Measurements from ENCODE around the gene CXCR3.

The CXCR3 gene

GRCh38 chrX:71634366-71634765, 16.1 kb upstream of the CXCR3 start:
- TF ChIP-seq CEBPB (IDR thresholded peaks at IDR 0.05) (no peak), CREB1 (IDR thresholded peaks at IDR 0.05; ENCODE audit: low read depth) (no peak), NFIC (IDR thresholded peaks at IDR 0.05) (no peak), MAX (IDR thresholded peaks at IDR 0.05) (no peak), EGR1 (IDR thresholded peaks at IDR 0.05) (no peak), YY1 (IDR thresholded peaks at IDR 0.05; ENCODE audit: low read depth) (no peak), REST (IDR thresholded peaks at IDR 0.05; ENCODE audit: low read depth) (no peak), RAD21 (IDR thresholded peaks at IDR 0.05; ENCODE audit: low read depth) (no peak)

- no peak for TF ChIP-seq MAX (IDR thresholded peaks at IDR 0.05)
- TF ChIP-seq CREB1 (IDR thresholded peaks at IDR 0.05; ENCODE audit: low read depth): no peak
- no peak for TF ChIP-seq FOXM1 (IDR thresholded peaks at IDR 0.05; ENCODE audit: borderline replicate concordance, low read depth)
- no peak for TF ChIP-seq ZBTB7A (IDR thresholded peaks at IDR 0.05; ENCODE audit: low read depth)
- TF ChIP-seq NFIC (IDR thresholded peaks at IDR 0.05): no peak
- TF ChIP-seq RAD21 (IDR thresholded peaks at IDR 0.05; ENCODE audit: low read depth): no peak
- no peak for TF ChIP-seq YY1 (IDR thresholded peaks at IDR 0.05; ENCODE audit: low read depth)
- TF ChIP-seq USF1 (IDR thresholded peaks at IDR 0.05): no peak
- no peak for TF ChIP-seq EGR1 (IDR thresholded peaks at IDR 0.05)
- no peak for TF ChIP-seq REST (IDR thresholded peaks at IDR 0.05; ENCODE audit: low read depth)
Observed at GRCh38 chrX:71632923-71633657, 14.8 kb upstream of the CXCR3 start.

- TF ChIP-seq USF1 (IDR thresholded peaks at IDR 0.05): no peak
- TF ChIP-seq NFIC (IDR thresholded peaks at IDR 0.05): no peak
- no peak for TF ChIP-seq TAF1 (IDR thresholded peaks at IDR 0.05; ENCODE audit: low read depth)
- no peak for TF ChIP-seq CEBPB (IDR thresholded peaks at IDR 0.05)
- no peak for TF ChIP-seq ZBTB7A (IDR thresholded peaks at IDR 0.05; ENCODE audit: low read depth)
- no peak for TF ChIP-seq TCF12 (IDR thresholded peaks at IDR 0.05; ENCODE audit: low read depth)
- TF ChIP-seq EP300 (IDR thresholded peaks at IDR 0.05; ENCODE audit: borderline replicate concordance): no peak
- no peak for TF ChIP-seq FOXM1 (IDR thresholded peaks at IDR 0.05; ENCODE audit: borderline replicate concordance, low read depth)
- TF ChIP-seq RAD21 (IDR thresholded peaks at IDR 0.05; ENCODE audit: low read depth): no peak
- no peak for TF ChIP-seq TEAD4 (IDR thresholded peaks at IDR 0.05)
- no peak for TF ChIP-seq YY1 (IDR thresholded peaks at IDR 0.05; ENCODE audit: low read depth)
- TF ChIP-seq REST (IDR thresholded peaks at IDR 0.05; ENCODE audit: low read depth): no peak
Observed at GRCh38 chrX:71629467-71629866, 11.2 kb upstream of the CXCR3 start.

GRCh38 chrX:71627588-71628404, 9.5 kb upstream of the CXCR3 start:
- TF ChIP-seq RAD21 (IDR thresholded peaks at IDR 0.05; ENCODE audit: low read depth): no peak
- TF ChIP-seq ZBTB7A (IDR thresholded peaks at IDR 0.05; ENCODE audit: low read depth): no peak
- no peak for TF ChIP-seq REST (IDR thresholded peaks at IDR 0.05; ENCODE audit: low read depth)

Data from Ishikawa (cell line).